HG03439 (cell line): ENCODE measurements around the gene SENP5.

ENCODE experiments used
- ATAC-seq: cut with Tn5 transposase; IDR thresholded peaks from one replicate; pipeline ENCODE4 v1.9.1; 2021; ENCODE audit warnings: mild to moderate bottlenecking, moderate library complexity; ENCODE audit not compliant: unreplicated experiment

The SENP5 gene

DNA sequence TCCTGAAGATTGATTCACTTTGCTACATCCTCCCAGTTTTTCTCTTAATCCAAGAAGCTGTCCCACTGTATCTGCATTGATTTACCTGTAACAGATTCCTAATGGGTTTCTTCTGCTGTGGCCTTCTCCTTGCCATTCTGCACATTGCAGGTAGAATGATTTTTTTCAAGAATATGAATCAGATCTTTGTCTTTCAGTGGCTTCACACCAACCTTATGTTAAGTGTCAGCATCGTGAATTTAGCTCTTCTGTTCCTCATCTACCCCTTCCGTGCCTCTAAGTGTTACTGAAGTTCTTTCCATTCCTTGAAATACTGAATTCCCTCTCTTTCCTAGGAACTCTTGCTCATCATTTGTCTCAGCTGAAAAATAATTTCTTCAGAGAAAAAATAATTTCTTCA lies 7.5 kb downstream of the SENP5 start:
- ATAC-seq = no peak

DNA sequence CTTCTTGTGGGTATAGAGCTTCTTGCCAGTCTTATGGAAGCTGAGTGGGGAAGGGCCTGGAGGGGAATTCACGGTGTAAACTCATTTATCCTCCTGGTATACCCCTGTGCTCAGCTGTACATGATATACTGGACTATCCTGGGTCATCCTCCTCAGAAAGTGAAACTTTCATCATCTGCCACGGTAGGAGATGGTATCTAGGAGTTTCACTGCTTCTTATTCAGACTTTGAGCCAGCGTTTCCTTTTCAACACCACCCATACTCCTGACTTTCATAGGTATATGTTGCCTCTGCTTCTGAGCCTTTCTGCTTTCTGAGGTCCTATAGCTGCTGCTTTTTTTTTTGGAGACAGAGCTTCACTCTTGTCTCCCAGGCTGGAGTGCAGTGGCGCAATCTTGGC lies 15.6 kb downstream of the SENP5 start:
- ATAC-seq = no peak

DNA sequence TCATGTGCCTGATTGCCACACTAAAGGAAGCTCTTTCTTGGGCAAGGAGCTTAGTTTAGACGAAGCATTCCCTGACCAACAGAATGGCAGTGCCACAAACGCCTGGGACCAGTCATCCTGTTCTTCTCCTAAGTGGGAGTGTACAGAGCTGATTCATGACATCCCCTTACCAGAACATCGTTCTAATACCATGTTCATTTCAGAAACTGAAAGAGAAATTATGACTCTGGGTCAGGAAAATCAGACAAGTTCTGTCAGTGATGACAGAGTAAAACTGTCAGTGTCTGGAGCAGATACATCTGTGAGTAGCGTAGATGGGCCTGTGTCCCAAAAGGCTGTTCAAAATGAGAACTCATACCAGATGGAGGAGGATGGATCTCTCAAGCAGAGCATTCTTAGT lies 18.4 kb downstream of the SENP5 start:
- ATAC-seq = no peak

DNA sequence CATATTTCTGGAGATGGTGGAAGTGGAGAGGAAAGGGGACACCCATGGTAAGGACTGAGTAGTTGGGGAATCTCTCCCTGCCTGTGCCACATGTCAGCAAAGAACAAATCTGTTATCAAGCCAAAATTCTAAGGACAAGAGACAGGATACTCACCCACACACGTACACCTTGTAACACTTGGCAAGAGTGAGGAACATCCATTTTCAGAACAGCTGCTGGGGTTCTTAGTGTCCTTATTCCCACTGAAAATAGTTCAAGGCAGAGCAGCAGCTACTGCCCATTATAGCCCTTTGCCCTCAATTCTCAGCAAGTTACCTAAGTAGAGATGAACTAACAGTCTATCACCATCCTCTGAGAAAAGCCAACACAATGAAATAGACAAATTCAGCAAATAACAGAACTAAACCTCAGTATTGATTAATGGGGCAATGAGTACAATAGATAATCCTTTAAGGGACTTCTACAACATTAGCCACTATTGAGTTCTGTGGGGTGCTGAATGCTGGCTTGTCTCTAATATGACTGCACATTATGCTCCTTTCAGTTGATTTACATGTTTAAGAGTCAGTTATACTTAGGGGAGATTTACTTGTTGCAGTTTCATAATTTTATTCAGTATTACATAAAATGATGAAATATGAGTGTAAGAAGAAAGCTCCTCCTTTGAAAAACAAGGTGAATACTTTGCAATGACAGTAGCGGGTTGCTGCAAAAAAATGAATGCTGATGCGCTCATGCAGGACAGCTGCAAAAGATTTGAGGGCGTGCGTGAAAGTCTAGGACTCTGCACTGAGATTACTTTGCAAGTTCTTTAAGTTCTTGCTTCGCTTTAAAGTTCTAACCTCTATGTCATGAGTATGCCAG lies 22.4 kb downstream of the SENP5 start:
- ATAC-seq = no peak

DNA sequence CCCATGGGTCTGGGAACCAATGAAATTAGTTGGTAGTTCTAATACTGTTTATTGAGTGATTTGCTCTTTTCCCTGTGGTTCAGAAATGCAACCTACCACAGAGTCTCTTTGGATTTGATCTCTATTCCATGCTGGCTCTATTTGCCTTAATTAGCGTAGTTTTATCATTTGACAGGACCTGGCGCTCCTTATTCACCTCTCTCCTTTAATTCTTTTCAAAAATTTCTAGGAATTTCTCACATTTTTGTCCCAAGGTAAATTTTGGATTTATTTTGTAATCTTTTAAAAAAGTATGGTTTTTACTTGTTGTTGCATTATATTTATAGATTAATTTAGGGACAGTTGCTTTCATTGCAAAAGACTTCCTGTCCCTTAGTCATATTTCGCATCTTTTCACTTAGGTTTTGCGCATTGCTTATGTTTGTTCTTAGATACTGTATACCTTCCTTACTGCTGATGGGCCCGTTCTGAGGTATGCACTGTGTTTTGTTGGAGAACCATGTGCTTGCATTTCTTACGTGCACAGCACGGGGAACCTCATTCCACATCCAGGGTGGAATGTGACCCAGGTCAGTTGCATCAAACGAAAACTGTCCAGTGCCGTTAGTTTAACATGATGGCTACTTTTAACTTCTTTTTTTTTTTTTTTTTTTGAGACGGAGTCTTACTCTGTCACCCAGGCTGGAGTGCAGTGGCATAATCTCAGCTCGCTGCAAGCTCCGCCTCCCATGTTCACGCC lies 27.0 kb downstream of the SENP5 start:
- ATAC-seq = no peak

DNA sequence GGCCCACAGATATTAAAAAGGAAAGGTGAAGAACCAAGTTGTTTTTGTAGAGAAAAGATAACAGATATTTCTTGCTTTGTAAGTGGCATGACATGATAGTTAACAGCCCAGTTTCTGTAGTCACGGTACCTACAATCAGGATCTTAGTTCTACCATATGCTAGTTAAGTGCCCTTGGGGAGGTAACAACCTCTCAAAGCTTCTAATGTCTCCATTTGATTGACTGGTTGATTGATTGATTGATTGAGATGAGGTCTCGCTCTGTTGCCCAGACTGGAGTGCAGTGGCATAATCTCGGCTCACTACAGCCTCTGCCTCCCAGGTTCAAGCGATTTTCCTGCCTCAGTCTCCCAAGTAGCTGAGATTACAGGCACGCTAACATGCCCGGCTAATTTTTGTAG lies 28.5 kb downstream of the SENP5 start:
- no peak for ATAC-seq

DNA sequence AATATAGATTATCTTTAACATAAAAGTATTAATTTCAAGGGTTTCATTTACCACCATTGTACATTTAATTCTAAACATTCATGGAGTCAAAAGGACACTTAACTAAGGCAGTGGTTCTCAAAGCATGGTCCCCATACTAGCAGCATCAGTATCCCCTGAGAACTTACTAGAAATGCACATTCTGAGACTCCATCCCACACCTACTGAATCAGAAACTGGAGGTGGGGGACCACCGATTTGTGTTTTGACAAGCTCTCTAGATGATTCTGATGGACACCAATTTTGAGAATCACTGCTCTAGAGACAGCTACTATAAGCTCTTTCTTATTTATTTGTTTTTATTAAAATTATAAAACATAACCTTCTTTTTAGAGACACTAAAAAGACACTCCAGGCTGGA lies 34.0 kb downstream of the SENP5 start:
- ATAC-seq = no peak

DNA sequence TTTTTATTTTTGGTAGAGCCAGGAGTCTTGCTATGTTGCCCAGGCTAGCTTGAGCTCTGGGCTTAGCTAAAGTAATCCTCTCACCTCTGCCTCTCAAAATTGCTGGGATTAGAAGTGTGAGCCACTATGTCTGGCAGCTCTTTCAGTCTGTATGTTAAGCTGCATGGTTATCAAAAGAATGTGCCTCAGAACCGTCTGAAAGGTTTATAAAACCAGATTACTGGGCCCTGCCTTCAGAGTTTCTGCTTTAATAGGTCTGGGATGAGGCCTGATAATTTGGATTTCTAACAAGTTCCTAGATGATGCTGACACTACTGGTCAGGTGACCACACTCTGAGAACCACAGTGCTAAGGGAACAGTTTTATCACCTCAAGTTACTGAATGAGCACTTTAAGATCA lies 34.6 kb downstream of the SENP5 start:
- no peak for ATAC-seq

DNA sequence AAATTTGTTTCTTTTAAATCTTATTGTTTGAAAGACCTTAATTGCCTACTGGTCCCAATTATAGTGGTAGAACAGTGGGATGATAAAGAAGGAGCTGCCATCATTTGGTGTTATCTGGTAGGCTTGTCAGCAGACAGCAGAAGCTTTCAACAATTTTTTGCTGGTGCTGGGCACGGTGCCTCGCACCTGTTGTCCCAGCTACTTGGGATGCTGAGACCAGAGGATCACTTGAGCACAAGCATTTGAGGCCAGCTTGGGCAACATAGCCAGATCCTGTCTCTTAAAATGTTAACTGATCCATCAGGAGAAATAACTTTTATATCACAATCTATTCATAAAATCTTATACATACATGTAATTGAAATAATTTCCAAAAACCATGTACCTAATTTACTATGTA lies 36.0 kb downstream of the SENP5 start:
- no peak for ATAC-seq

DNA sequence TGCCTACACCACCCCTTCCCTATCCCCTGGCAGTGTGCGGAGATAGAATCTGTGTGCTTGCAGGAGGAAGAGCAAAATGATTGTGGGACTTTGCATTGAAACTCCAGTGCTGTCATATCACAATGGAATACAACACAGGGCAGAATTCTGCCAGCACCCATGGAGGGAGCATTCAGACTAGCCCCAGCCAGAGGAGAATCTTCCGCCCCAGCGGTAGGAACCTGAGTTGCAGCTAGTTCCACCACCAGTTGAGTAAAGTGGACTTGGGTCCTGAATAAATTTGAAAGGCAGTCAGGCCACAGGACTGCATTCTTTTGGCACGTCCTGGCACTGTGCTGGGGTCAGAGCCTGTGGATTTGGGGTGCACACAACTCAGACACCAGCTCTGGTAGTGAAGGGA lies 47.1 kb downstream of the SENP5 start:
- no peak for ATAC-seq

DNA sequence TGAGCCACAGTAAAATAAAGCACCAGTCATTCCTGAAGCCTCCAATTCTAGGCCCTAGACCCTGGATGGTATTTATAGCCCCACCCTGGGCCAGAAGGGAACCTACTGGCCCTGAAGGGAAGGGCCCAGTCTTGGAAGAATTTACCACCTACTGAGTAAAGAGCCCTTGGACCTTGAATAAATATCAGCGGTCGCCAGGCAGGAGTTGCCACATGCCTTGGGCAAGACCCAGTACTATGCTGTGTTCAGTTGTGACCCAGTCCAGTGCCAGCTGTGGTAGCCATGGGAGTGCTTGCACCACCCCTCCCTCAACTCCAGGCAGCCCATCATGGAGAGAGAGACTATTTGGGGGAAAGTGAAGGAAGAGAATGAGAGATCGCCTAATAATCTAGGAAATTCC lies 47.7 kb downstream of the SENP5 start:
- ATAC-seq = no peak

DNA sequence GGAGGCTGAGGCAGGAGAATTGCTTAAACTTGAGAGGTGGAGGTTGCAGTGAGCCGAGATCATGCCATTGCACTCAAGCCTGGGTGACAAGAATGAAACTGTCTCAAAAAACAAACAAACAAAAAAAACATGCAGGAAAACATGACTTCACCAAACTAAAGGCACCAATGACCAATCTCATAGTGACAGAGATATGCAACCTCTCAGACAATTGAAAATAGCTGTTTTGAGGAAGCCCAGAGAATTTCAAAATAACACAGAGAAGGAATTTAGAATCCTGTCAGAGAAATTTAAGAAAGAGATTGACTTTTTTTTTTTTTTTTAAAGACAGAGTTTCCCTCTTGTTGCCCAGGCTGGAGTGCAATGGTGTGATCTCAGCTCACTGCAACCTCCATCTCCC lies 48.5 kb downstream of the SENP5 start:
- ATAC-seq = no peak

DNA sequence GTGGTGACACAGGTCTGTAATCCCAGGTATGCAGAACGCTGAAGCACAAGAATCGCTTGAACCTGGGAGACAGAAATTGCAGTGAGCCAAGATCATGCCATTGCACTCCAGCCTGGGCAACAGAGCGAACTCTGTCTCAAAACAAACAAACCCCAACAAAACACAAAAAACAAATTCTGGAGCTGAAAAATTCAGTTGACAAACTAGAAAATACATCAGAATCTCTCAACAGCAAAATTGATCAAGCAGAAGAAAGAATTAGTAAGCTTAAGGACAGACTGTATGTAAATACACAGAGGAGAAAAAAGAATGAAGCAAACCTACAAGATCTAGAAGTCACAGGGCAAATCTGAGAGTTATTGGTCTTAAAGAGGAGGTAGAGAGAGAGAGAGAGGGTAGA lies 49.3 kb downstream of the SENP5 start:
- no peak for ATAC-seq

DNA sequence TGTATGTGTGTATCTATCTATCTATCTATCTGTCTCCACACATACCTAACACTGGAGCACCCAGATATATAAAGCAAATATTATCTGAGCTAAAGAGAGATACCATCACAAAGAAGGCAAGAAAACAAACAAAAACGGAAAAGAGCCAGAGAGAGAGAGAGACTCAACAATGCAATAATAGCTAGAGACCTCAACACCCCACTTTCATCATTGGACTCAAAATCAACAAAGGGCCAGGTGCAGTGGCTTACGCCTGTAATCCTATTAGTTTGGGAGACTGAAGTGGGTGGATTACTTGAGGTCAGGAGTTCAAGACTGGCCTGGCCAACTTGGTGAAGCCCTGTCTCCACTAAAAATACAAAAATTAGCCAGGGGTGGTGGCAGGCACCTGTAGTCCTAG lies 51.2 kb downstream of the SENP5 start:
- no peak for ATAC-seq

DNA sequence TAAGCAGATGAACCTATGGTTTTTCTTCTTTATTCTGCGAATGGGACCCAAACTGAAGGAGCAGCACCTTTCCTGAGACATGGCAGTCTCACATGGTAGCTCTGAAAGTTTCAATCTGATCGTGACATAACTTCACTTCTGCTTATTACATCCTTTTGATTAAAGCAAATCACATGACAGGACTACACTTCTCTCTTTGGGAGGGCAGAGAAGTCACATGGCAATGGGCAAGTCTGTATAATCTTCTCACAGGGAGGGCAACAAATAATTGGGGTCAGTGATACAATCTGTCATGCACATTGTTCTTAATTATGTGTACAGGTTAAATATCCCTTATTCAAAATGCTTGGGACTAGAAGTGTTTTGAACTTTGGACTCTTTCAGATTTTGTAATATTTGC lies 53.0 kb downstream of the SENP5 start:
- no peak for ATAC-seq

DNA sequence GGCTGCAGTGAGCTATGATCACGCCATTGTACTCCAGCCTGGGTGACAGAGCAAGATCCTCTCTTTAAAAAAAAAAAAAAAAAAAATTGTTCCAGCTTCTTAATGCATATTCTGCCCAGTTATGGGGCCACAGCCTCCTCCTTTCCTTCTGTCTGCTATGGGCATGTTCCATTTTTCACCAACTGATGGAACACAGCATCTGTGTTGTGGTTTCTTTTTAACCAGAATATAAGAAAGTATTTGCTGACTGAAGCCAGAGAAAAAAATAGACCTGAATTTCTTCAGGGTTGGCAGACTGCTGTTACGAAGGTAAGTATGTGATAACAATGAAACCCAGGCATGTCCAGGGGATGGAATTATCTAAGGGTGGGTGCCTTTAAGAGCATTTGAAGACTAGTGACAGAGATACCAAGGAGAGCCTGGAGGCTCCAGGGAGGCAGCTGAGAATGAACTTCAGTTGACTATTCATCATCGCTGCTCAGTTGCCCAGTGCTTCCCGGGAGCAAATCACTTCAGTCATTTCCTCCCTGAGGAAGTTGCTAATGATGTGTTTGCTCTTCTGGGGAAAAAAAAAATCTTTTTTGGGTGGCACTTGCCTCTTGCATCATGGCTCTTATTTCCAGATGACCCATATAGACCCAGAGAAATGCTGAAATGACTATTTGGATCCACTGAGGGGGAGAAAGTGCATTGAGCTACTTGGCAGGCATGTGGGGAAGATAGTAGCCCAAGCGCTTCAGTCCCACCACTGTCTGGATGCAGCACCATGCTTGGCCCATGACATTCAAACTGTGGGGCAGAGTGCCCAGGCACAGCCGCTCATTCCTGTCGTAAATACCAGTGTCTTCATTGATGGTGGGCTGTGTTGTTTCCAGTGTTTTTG lies 60.1 kb downstream of the SENP5 start:
- ATAC-seq = no peak

DNA sequence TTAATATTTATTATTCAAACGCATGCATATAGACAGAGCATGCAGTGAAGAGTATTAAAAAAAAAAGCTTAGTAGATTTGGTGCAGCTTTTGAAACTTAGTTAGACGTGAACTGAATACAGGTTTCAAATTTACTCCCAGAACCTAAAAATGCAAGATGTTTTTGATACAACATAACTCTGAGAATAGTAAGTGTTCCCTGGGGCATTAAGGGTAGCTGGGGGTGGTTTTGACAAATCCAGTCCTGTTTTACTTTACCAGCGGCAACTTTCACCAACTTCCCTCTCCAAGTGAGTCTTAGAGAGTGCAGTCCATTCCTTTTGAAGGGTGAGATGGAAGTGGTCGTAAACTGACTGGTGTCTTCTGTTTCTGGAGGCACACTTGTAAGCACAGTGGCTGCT lies 63.4 kb downstream of the SENP5 start:
- no peak for ATAC-seq

DNA sequence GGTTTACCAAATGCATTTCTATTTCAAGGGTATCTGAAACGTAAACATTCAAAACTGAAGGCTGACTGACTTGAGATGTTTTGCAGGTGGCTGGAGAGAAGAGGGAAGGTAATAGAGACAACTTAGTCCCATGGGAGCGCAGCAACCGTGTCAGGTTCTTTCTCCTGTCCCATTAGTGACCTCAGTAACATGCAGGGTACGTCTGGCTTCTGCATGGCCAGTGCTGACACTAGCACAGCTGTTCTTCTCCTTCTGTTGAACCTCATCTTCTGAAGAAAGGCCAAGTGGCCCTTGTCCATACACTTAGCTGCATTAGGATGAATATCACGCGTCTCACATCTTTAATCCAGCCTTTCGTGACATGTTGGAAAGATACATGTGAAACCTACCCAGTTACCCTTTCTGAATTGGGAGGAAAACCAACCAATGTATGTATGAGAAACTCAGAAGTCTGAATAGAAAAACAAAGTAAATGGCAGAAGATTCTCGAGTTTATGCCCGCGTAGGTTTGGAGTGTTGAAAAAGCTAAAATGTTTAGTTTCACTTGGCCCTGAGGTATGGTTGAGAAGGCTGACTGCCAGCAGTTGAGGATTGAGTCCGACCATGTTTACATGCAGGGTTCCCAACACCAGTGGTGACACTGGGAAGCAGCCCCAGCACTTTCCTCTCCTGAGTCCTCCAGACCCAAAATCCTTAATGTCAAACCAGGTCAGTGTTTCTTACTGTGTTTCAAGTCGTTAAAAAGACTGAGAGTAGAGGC lies 64.3 kb downstream of the SENP5 start:
- ATAC-seq = peak; percentile 54

DNA sequence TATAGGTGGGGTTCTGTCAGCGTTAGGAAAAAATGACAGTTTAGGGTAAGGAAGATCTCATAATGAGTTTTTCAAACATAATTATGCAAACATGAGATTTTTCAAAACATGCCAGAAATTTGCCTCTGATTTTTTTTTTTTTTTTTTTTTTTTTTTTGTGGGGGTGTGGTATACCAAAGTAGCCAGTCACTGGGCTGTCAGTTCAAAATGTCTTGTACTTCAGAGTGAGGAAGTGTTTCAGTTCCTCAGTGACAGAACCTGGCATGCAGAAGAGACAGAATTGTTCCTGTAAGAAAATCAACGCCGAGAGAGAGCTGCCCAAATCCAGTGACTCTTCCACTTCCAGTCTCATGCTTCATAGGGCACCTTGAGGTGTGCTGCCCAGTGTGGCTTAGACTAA lies 64.9 kb downstream of the SENP5 start:
- ATAC-seq = peak; percentile 50

DNA sequence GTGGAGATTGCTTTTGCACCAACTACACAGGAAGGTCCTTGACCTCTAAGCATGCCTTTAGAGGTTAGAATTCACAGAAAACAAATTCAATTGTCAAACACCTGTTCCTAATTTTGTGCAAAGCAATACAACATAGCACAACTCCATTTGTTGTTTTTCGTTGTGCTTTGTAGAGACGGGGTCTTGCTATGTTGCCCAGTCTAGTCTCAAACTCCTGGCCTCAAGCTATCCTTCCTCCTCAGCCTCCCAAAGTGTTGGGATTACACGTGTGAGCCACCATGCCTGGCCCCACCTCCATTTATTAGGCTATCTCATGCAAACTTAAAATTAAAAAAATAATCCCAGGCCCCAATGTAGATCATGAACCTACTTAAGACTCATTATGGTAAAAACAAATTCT lies 68.6 kb downstream of the SENP5 start:
- no peak for ATAC-seq

DNA sequence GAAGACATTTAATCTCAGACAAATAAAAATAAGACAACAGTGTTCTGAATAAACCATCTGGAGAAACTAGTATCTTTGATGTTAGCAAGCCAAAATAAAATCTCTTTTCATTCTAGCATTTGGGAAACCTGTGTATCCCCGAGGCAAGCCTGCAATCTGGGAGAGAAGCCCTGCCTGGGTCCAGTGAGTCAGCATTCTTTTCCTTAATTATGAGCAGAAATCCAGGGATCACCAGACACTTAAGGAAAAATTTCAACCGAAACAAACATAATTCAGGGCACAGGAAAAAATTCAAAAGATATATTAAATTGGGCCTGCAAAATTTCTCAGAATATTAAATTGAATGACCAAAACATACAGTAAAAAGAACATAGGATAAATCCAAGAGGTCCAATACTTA lies 70.4 kb downstream of the SENP5 start:
- no peak for ATAC-seq
